ENCODE results near the gene COL25A1. TPM values are rescaled to one million over a fixed set of nuclear protein-coding genes. Genes with fewer than 3 reads are reported as not detected.

COL25A1 gene
- total and polyA plus RNA-seq, 2 experiments from 2014 or later: 0.28 to 1.9 TPM

DNA sequence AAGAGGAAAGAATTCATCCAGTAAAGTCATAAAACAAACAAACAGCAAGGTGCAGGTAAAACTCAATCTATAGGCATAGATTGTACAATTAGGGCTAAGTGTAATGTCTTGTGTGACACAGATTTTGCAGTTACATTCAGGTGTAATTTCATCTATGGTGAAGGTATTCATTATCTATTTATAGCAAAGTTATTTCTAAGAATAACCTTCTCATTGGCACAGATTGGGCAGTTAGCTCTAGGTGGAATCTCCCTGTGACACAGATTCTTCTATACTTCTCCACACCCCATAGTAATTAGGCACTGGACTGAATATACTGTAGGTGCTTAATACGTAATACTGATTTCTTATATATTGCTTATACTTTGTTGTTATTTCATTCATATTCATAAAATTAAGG, 66.8 kb downstream of the COL25A1 start:
- peaks cover 3% of the 10 kb centered on the region for H3K36me3 ChIP-seq (replicated peaks; ENCODE audit: insufficient read depth, low read depth)
- 93% methylated on average over 1 of the region's 1 CpG for WGBS (ENCODE audit: low lambda C conversion rate, missing lambda C conversion rate)

DNA sequence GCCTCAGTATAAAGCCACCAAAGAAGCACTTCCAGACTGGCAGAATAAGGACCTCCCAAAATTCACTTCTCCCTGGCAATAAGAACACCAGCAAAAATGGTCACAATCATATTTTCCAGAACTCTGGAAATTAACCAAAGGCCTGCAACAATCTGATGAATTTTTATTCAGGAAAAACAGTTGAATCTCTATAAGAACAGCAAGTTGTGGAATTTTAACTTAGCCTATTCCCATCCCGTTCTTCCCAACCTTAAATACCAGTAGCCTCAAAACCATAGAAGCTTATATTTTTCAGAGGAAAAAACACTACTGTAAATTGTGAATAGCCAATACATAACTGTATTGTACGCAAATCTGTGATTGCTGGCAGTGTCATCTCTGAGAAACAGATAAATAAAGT, 67.9 kb downstream of the COL25A1 start:
- Histone ChIP-seq H3K4me1 (ENCODE audit: insufficient read depth) (no peaks in the 10 kb centered on the region), H3K4me2 (no peak overlapping the region), H3K9me3 (ENCODE audit: low read depth) (no peaks in the 10 kb centered on the region), H3K4me3 (no peak overlapping the region), H3K79me2 (no peaks in the 10 kb centered on the region), H3K27ac (no peak overlapping the region), H3K36me3 (replicated peaks; ENCODE audit: insufficient read depth, low read depth) (peaks cover 3% of the 10 kb centered on the region), H3K27me3 (no peaks in the 10 kb centered on the region), H4K20me1 (ENCODE audit: insufficient read depth, poor library complexity, severe bottlenecking) (no peaks in the 10 kb centered on the region), H2AFZ (no peak overlapping the region), H3K9me2 (replicated peaks; ENCODE audit: insufficient read depth) (no peaks in the 10 kb centered on the region)
- no peak for TF ChIP-seq EZH2 (IDR thresholded peaks at IDR 0.05; ENCODE audit: borderline replicate concordance)
- TF ChIP-seq, protein P1, sequence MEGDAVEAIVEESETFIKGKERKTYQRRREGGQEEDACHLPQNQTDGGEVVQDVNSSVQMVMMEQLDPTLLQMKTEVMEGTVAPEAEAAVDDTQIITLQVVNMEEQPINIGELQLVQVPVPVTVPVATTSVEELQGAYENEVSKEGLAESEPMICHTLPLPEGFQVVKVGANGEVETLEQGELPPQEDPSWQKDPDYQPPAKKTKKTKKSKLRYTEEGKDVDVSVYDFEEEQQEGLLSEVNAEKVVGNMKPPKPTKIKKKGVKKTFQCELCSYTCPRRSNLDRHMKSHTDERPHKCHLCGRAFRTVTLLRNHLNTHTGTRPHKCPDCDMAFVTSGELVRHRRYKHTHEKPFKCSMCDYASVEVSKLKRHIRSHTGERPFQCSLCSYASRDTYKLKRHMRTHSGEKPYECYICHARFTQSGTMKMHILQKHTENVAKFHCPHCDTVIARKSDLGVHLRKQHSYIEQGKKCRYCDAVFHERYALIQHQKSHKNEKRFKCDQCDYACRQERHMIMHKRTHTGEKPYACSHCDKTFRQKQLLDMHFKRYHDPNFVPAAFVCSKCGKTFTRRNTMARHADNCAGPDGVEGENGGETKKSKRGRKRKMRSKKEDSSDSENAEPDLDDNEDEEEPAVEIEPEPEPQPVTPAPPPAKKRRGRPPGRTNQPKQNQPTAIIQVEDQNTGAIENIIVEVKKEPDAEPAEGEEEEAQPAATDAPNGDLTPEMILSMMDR (IDR thresholded peaks at IDR 0.05; ENCODE audit: poor library complexity): no peak
- TF ChIP-seq EZH2phosphoT487 (IDR thresholded peaks at IDR 0.05; ENCODE audit: low read depth, severe bottlenecking, unreplicated experiment): no peak
- 96% methylated on average over 2 of the region's 2 CpGs for WGBS (ENCODE audit: low lambda C conversion rate, missing lambda C conversion rate)
- no peak for DNase-seq (ENCODE audit: low spot score)

More for the DNA sequence above, 66.8 kb downstream of the COL25A1 start:
- no peaks in the 10 kb centered on the region for H3K9me3 ChIP-seq (ENCODE audit: low read depth)
- H3K27ac ChIP-seq: no peak overlapping the region
- TF ChIP-seq EZH2phosphoT487 (IDR thresholded peaks at IDR 0.05; ENCODE audit: low read depth, severe bottlenecking, unreplicated experiment): no peak
- TF ChIP-seq EZH2 (IDR thresholded peaks at IDR 0.05; ENCODE audit: borderline replicate concordance): no peak
- TF ChIP-seq, protein P1 (IDR thresholded peaks at IDR 0.05; ENCODE audit: poor library complexity): no peak
- H3K79me2 ChIP-seq: no peaks in the 10 kb centered on the region
- H4K20me1 ChIP-seq (ENCODE audit: insufficient read depth, poor library complexity, severe bottlenecking): no peaks in the 10 kb centered on the region
- no peaks in the 10 kb centered on the region for H3K27me3 ChIP-seq
- no peaks in the 10 kb centered on the region for H3K9me2 ChIP-seq (replicated peaks; ENCODE audit: insufficient read depth)
- no peak overlapping the region for H2AFZ ChIP-seq
- no peak overlapping the region for H3K4me3 ChIP-seq
- no peak for DNase-seq (ENCODE audit: low spot score)
- H3K4me1 ChIP-seq (ENCODE audit: insufficient read depth): no peaks in the 10 kb centered on the region
- H3K4me2 ChIP-seq: no peak overlapping the region

DNA sequence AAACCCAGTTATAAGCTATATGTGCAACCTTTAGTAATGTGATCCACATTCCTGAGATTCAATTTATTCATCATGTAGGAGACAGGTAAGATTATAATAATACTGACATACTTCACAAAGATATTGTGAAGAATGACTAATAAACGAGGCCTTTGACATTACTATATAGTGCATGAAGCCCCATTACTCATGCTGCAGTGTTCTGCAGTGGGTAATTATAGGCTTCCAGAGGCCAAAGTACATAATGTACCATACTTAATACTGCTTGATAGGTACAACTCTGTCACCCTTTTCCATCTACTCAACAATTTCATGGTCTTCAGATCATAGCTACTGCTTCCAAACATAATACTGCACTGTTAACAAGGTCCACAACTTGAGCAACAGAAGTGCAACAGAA, 68.9 kb downstream of the COL25A1 start:
- TF ChIP-seq EZH2phosphoT487 (IDR thresholded peaks at IDR 0.05; ENCODE audit: low read depth, severe bottlenecking, unreplicated experiment) (no peak), EZH2 (IDR thresholded peaks at IDR 0.05; ENCODE audit: borderline replicate concordance) (no peak)
- TF ChIP-seq, protein P1 (IDR thresholded peaks at IDR 0.05; ENCODE audit: poor library complexity): no peak
- no peaks in the 10 kb centered on the region for H3K27me3 ChIP-seq
- H3K27ac ChIP-seq: no peak overlapping the region
- H3K4me3 ChIP-seq: no peak overlapping the region
- H3K4me2 ChIP-seq: no peak overlapping the region
- H3K9me3 ChIP-seq (ENCODE audit: low read depth): no peaks in the 10 kb centered on the region
- H4K20me1 ChIP-seq (ENCODE audit: insufficient read depth, poor library complexity, severe bottlenecking): no peaks in the 10 kb centered on the region
- H3K4me1 ChIP-seq (ENCODE audit: insufficient read depth): no peaks in the 10 kb centered on the region
- H3K36me3 ChIP-seq (replicated peaks; ENCODE audit: insufficient read depth, low read depth): peaks cover 3% of the 10 kb centered on the region
- no peak for DNase-seq (ENCODE audit: low spot score)
- H3K79me2 ChIP-seq: no peaks in the 10 kb centered on the region
- 84% methylated on average over 1 of the region's 1 CpG for WGBS (ENCODE audit: low lambda C conversion rate, missing lambda C conversion rate)
- H3K9me2 ChIP-seq (replicated peaks; ENCODE audit: insufficient read depth): no peaks in the 10 kb centered on the region
- no peak overlapping the region for H2AFZ ChIP-seq

DNA sequence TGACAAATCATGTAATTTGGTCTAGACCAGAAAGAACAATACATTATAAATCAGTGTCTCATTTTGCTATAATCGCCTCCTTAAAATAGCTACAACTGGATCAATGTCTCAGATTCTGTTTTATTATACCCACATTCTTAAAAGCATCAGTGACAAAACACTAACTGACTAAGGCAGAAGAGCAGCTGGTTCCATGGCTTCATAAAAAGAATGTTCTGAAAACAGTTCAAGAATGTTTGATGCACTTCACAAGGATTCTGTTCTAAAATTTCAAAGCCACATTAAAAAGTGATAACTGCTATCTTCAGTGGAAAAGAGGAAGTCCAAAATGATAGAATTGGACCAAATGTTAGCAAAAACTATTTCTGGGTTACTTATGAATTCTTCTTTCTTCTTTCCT, 69.8 kb downstream of the COL25A1 start:
- Histone ChIP-seq H3K79me2 (no peaks in the 10 kb centered on the region), H3K36me3 (replicated peaks; ENCODE audit: insufficient read depth, low read depth) (peaks cover 3% of the 10 kb centered on the region), H3K4me3 (no peak overlapping the region), H3K9me3 (ENCODE audit: low read depth) (no peaks in the 10 kb centered on the region), H2AFZ (no peak overlapping the region), H4K20me1 (ENCODE audit: insufficient read depth, poor library complexity, severe bottlenecking) (no peaks in the 10 kb centered on the region), H3K27me3 (no peaks in the 10 kb centered on the region), H3K9me2 (replicated peaks; ENCODE audit: insufficient read depth) (no peaks in the 10 kb centered on the region), H3K4me2 (no peak overlapping the region), H3K4me1 (ENCODE audit: insufficient read depth) (no peaks in the 10 kb centered on the region), H3K27ac (no peak overlapping the region)
- TF ChIP-seq EZH2phosphoT487 (IDR thresholded peaks at IDR 0.05; ENCODE audit: low read depth, severe bottlenecking, unreplicated experiment) (no peak), EZH2 (IDR thresholded peaks at IDR 0.05; ENCODE audit: borderline replicate concordance) (no peak)
- TF ChIP-seq, protein P1 (IDR thresholded peaks at IDR 0.05; ENCODE audit: poor library complexity): no peak
- WGBS (ENCODE audit: low lambda C conversion rate, missing lambda C conversion rate): 83% methylated on average over 1 of the region's 1 CpG
- DNase-seq (ENCODE audit: low spot score): no peak

Measured in hepatocyte (in vitro differentiated cells).